SU-DHL-6 (cell line): ENCODE measurements around the gene SPTLC3.

Experiments used
- CTCF ChIP-seq: fragments of 200-600 bp; sonication (generic); IDR thresholded peaks from one replicate; pipeline ENCODE4 v1.5.1; 2017; ENCODE audit warnings: antibody characterized with exemption, mild to moderate bottlenecking, low read length, moderate library complexity; ENCODE audit not compliant: insufficient read depth, poor library complexity, severe bottlenecking
- EZH2phosphoT487 ChIP-seq: fragments of 200-600 bp; sonication (generic), shearing (Covaris generic); conservative IDR thresholded peaks from 2 replicates; pipeline ENCODE4 v1.6.1; 2018; ENCODE audit warnings: mild to moderate bottlenecking, antibody characterized with exemption, low read length, moderate library complexity, mixed read lengths

GRCh38 chr20:12978126-12978394 is 30.7 kb upstream of the SPTLC3 start:
- TF ChIP-seq CTCF (no peak), EZH2phosphoT487 (no peak)
